ENCODE measurements around the gene TAS2R60.
"Not testable (repeated sequence)": the region's sequence is repeated elsewhere in the genome, so short reads cannot be mapped to it uniquely, and the experiment has no call there.

The TAS2R60 gene

DNA sequence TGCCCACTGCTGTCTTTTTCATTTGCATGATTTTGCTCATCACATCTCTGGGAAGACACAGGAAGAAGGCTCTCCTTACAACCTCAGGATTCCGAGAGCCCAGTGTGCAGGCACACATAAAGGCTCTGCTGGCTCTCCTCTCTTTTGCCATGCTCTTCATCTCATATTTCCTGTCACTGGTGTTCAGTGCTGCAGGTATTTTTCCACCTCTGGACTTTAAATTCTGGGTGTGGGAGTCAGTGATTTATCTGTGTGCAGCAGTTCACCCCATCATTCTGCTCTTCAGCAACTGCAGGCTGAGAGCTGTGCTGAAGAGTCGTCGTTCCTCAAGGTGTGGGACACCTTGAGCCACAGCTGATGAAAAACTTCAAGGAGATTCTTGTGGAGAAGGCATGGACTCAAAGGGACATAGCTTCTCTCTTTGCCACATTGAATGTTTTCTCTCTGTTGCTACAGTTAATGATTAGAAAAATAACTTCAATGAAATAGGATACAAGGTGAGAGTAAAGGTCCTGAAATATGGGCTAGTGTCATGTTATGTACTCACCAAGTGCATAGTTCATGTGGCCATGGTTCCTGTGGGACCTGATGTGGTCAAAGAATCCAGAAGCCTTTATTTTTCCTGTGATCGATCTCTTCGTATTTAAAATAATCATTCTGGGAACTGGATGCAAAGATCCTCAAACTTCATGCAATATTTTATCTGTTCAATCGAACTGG lies 970 bp downstream of the TAS2R60 start:
- no peak for DNase-seq

GRCh38 chr7:143444785-143445184 lies 1.5 kb downstream of the TAS2R60 start:
- no peak for DNase-seq

DNA sequence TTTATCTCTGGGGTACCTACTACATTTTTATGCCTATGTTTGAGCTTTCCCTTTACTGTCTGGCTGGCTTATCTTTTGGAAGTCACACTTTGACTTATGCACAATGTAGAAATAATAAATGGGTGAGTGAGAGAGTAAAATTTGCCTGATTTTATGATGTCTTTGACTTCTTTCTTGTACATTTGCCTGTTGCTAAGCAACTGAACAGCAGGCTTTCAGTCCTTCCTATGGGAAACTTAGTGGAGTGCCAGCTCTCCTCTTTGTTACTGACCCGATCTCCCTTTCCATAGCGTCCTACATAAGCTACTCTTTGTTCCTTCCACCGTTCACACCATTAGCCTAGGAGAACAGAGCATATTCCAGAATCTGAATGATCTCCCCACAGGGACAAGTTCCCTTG lies 4.2 kb downstream of the TAS2R60 start:
- no peak for DNase-seq

DNA sequence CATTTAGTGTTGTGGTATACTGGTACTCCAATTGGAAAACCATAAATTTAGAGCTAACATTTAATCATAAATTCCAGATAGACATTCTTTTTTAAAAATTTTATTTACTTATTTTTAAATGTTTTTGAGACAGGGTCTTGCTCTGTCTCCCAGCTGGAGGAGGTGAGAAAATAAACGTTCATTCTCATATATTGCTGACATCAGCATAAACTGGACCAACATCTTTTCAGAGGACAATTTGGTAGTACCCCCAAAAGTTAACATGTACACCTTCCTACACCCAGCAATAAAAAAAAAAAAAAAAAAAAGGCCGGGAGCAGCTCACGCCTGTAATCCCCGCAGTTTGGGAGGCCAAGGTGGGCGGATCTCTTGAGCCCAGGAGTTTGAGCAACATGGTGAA lies 5.2 kb downstream of the TAS2R60 start:
- no peak for DNase-seq

GRCh38 chr7:143449793-143450192 lies 6.5 kb downstream of the TAS2R60 start:
- DNase-seq = no peak

DNA sequence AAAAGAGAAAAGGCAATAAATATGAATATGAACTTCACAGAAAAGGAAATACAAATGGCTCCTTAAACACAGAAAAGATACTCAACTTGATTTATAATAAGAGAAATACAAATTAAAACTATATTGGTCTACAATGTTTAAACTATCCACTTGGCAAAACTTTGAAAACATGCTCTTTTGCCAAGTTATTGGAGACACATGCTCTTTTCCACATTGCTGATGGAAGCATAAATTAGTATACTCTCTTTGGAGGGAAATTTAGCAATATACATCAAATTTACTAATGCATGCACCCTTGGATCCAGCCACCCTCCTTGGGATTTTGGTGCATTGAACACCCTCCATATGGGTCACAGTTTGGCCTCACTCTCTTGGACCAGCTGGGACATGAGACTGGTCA lies 7.9 kb downstream of the TAS2R60 start:
- no peak for DNase-seq

- DNase-seq = no peak
Measured at GRCh38 chr7:143451746-143452145, 8.5 kb downstream of the TAS2R60 start.

- DNase-seq = no peak
Measured at GRCh38 chr7:143452495-143452894, 9.2 kb downstream of the TAS2R60 start.

GRCh38 chr7:143454091-143454680 lies 10.9 kb downstream of the TAS2R60 start:
- peak; percentile 19 for DNase-seq

DNA sequence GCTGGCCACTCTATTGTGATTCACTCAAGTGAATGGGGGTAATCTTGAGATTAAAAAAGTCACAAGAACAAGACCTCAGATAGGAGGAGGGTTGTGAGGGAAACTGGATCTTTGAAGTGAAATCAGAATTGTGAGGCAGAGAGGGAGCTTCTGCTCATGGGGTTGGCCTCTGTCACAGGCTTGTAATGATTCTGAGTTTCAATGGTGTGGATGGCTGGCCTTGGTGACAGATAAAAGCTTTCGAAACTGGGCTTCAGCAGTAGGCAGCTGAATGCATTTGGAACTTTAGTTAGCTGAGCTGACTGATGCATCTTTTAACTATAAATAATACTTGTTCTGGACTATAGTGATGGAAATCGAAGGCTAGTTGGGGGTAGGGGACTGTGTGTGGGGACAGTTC lies 12.2 kb downstream of the TAS2R60 start:
- no peak for DNase-seq

DNA sequence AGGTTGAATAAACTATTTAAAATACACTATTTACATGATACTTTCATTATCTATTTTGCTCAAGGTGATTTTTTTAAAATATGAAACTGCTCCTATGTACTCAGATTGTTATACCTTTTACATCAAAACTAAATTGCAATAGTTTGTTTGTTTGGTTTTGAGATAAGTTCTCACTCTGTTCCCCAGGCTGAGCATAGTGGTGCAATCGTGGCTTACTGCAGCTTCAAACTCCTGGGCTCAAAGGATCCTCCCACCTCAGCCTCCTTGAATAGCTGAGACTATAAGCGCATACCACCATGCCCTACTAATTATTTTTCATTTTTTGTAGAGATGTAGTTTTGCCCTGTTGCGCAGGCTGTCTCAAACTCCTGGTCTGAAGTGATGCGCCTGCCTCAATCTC lies 12.7 kb downstream of the TAS2R60 start:
- DNase-seq = no peak

DNA sequence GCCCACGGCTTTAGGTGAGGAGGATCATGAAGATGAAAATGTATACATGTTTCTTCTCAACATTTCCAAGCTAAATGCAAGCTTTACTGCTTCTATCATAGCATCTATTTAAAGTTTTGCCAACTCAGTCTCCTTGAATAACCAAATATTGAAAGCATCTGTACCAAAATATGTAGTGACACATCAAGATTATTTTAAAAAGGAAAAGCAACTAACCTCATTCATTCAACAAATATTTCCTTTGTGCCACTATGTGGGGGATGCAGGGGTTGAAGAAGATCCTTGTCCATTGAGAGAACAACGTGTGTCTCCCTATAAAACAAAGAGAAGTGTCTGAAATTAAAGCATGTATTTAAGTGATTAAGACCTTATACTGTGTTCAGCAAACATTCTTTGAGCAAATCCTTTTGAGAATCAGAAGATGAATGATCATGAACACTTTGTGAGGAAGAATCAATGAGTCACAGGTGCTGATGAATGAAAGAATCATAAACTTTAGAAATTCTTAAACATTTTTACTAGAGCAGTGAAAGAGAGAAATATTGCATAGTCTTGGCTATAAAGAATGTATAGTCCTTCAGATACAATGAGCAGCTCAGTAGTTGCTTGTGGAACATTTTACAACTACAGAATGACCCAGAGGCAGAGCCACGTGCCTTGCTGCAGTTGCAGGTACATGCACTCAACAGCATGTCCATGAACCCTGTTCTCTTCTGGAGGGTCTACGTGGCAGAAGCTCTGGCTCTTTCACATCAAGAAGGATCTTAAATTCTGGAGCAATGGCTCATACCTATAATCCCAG lies 13.9 kb downstream of the TAS2R60 start:
- peak; percentile 79 for DNase-seq

DNA sequence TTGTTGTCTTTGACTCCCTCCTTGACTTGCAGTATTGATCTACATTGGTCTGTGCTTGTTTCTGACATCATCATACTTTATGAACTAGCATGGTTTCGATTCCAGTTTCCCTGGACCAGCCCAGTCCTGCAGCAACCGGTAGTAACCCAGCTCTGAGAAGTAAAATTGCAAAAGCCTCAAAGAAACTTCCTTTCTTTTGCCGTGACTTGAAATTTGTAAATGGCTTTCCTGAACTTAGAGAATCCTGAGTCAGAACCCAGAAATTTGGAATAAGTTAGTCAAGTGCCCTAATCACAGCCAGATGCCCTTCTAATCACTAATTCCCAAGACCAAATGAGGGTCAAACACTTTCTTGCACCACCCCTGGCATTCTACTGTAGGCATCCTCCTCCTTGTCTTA lies 15.0 kb downstream of the TAS2R60 start:
- peak; percentile 84 for DNase-seq

- DNase-seq = no peak
Measured at GRCh38 chr7:143458681-143459080, 15.4 kb downstream of the TAS2R60 start.

DNA sequence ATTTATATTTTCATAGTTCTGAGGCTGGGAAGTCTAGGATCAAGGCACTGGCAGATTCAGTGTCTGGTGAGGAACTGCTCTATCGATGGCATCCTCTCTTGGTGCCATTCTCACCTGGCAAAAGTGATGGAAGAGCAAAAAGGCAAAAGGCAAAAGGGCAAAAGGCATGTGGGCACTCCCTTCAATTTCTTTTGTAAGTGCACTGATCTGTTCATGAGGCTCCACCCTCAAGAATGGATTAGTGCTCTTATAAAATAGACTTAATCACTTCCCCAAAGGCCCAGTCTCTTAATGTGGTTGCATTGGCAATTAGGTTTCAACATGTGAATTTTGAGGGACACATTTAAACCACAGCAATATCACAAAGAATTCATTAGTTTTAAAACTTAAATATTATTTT lies 16.1 kb downstream of the TAS2R60 start:
- DNase-seq = no peak

DNA sequence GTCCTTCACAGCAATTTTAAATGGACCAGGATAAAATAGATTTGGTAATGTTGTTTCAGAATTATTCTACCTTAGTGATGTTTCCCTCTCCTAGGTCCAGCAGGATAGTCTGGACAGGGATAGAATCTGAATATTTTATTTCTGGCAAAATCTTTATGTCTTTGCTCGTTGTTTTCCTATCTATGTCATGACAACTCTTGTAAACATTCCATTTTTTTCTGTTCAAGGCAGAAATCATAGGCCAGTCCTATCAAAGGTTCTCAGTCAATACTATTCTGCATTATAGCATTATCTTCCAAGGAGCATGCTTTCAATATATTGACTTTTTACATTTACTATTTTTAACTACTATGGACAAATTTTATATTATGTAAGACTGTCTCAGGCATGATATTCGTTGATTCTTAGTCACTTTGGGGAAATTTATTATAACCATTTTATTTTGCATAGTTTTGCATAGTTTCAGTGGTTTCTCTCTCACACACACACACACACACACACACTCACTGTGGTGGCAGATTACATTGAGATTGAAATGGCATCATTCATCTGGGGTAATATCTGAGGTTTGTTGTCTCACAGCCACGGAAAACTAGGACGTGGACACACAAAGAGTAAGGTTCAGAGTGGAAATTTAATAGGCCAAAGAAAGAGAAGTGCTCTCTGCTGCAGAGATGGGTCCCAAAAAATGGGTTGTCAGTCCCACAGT lies 17.2 kb downstream of the TAS2R60 start:
- DNase-seq = peak; percentile 23

- DNase-seq = no peak
Measured at GRCh38 chr7:143462045-143462444, 18.8 kb downstream of the TAS2R60 start.

GRCh38 chr7:143463556-143463955 lies 20.3 kb downstream of the TAS2R60 start:
- DNase-seq = no peak

DNA sequence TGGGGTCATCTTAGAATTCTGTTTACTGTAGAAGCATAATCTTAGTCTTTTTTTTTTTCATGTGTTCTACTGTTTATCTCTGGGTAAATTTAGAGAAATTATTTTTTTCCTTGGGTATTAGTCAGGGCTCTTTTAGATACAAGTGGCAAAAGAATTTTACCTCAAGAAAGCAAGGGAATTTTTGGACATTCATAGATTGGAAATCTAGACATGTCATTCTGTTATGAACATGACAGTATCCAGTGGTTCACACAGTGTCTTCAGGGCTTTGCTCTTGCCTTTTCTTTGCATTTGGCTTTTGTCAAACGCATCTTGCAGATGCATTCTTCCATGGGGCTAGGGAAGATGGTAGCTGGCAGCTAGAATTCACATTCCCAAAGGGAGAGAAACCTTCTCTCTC lies 20.7 kb downstream of the TAS2R60 start:
- DNase-seq = no peak

DNA sequence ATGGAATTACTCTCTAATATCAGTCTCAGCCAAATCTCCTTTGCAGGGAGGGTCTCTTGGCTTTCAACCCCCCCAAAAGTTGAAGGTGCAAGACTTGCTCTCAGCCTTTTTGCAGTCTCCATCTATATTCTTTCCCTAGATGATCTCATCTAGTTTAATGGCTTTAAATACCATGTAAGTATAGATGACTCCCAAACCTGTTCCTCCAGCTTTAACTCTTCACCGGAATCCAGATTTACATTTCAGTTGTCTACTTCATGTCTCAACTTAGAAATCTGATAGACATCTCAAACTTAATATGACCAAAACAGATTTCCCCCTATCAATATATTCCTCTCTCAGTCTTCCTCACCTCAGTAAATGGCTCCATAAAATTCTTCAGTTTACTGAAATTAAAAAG lies 24.5 kb downstream of the TAS2R60 start:
- no peak for DNase-seq

GRCh38 chr7:143472071-143472689 lies 28.9 kb downstream of the TAS2R60 start:
- DNase-seq = not testable (repeated sequence)

GRCh38 chr7:143477501-143478150 lies 34.4 kb downstream of the TAS2R60 start, which contains the start of gene TAS2R41:
TSS of gene TAS2R41 (plus strand) at chr7:143477873. CDS start at chr7:143477873, 0 bp downstream.
- DNase-seq = no peak

Measured in fibroblast of upper back skin (primary cell).